ENCODE measurements around the gene SACM1L. TPM values are rescaled to one million over a fixed set of nuclear protein-coding genes. Genes with fewer than 3 reads are reported as not detected.

The SACM1L gene
- total RNA-seq, 4 donors from 2014 or later: 43.5 to 64.7 (median 54.3) TPM

DNA sequence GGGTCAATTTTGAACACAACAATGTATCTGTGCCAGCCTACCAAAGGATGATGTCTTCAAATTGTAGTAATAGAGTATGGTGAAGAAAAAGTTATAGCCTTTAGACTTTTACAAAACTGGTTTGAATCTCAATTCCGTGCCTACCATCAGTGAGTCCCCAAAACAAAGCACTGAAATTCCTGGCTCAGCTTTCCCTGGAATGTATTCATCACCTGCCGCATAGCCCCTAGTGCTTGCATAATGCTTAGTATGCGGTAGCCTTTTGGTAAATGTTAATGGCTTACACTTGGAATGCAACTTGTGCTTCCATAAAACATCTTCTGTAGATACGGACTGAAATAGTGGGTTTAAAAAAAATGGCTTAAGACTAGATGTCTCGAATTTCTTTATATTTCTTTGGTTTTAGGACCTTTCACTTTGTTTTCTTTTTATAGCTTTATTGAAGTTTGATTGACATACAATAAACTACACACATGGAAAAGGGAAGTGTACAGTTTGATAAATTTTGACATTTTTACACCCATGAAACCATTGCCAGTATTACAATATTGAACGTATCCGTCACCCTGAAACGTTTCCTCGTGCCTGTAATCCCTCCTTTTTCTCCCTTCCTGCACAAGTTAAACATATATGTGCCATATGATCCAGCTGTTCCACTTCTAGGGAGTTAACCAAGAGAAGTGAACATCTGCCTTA lies 12.1 kb downstream of the SACM1L start:
- Histone ChIP-seq H3K27ac (no peak overlapping the region), H3K27me3 (no peaks in the 10 kb centered on the region), H3K36me3 (peaks cover 0 to 15% (median 0%) of the 10 kb centered on the region in 3 donors), H3K9me3 (no peaks in the 10 kb centered on the region), H3K4me1 (peaks cover 0 to 41% (median 2%) of the 10 kb centered on the region in 4 donors), H3K4me3 (no peak overlapping the region)
- WGBS, 2 donors: 77% methylated on average over 9 of the region's 9 CpGs
- DNase-seq (ENCODE audit: low spot score in 2 of 2): no peak
- TF ChIP-seq EP300 (IDR thresholded peaks at IDR 0.05) (no peak), POLR2A (IDR thresholded peaks at IDR 0.05) (no peak)
- TF ChIP-seq, protein P1, sequence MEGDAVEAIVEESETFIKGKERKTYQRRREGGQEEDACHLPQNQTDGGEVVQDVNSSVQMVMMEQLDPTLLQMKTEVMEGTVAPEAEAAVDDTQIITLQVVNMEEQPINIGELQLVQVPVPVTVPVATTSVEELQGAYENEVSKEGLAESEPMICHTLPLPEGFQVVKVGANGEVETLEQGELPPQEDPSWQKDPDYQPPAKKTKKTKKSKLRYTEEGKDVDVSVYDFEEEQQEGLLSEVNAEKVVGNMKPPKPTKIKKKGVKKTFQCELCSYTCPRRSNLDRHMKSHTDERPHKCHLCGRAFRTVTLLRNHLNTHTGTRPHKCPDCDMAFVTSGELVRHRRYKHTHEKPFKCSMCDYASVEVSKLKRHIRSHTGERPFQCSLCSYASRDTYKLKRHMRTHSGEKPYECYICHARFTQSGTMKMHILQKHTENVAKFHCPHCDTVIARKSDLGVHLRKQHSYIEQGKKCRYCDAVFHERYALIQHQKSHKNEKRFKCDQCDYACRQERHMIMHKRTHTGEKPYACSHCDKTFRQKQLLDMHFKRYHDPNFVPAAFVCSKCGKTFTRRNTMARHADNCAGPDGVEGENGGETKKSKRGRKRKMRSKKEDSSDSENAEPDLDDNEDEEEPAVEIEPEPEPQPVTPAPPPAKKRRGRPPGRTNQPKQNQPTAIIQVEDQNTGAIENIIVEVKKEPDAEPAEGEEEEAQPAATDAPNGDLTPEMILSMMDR (IDR thresholded peaks at IDR 0.05): no peak

DNA sequence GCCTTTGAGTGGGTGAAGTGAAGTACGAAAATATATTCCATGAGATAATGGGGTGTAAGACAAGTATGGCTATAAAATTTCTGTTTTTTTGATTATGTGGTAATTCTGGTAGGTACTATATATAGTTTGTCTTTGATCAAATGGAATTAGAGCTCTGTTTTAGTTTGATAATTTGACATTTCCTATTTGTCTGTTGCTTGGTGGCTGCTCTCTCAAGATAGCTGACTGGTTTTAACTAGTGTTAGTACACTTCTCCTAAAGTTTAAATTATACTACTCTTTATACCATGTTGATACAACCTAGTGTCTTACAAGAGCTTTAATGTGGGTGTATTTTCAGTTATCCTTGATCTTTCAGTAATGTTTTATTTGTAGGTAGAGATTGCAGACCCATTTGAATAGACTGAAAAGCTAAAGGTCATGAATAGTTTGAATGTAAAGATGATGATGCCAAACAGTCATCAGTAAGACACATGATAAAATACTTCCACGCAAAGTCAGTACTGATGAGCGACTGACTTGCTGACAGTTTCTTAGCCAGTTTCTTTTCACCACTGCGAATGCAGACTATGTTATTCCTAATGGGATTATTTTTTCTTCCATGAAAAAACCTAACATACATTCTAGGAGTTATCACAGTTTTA lies 15.2 kb downstream of the SACM1L start:
- 84 to 86% methylated on average over 4 of the region's 4 CpGs for WGBS, 2 donors
- peaks cover 0 to 39% (median 2%) of the 10 kb centered on the region in 4 donors for H3K4me1 ChIP-seq
- no peak overlapping the region for H3K27ac ChIP-seq

DNA sequence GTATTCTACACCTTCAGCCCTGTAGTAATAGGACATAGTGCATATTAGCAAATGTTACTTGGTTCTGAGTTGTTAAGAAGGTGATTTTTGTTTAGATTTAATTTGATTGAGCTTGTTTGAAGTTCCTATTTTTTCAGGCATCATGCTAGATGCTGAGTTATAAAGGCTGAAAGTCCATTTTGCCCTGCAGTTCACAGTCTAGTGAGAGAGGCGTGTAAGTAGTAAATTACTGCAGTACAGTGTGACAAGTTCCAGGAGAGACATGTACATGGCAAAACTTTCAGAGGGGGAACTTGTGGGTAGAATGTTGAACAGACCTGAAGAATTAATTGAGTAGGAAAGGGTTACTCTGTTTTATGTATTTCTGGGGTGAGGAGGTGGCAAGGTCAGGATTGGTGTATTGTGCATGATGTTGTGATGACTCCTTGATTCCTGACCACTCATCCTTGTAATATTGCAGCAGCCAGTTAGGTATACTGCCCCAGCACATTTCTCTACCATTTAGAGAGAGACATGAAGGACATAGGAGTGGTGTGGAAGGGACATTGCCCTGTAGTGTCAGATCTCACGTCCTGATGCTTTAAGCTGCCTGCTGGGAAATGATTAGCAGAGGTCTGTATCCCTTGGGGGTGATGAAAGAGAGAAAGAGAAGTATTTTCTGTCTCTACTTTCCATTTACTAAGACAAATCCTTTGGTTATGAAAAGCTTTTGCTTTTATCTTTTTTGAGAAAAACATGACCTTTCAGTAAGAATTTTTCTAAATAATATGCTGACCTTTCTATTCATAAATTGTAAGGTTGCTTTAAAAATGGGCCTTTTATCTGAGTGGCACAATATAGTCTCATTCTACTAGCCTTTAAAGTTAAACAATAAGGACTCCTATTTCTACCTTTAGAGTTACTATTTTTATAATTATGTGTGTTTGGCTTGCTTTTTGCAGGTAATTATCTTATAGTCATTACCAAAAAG lies 16.9 kb downstream of the SACM1L start:
- H3K27ac ChIP-seq: no peak overlapping the region
- no peak for DNase-seq (ENCODE audit: low spot score in 2 of 2)
- TF ChIP-seq, protein P1 (IDR thresholded peaks at IDR 0.05): no peak
- H3K27me3 ChIP-seq: no peaks in the 10 kb centered on the region
- no peak overlapping the region for H3K4me3 ChIP-seq
- WGBS, 2 donors: 63 to 73% methylated on average over 2 of the region's 2 CpGs
- peaks cover 0 to 48% (median 8%) of the 10 kb centered on the region in 3 donors for H3K36me3 ChIP-seq
- H3K9me3 ChIP-seq: no peaks in the 10 kb centered on the region
- H3K4me1 ChIP-seq: peaks cover 0 to 27% (median 2%) of the 10 kb centered on the region in 4 donors

More for the DNA sequence above, 15.2 kb downstream of the SACM1L start:
- Histone ChIP-seq H3K27me3 (no peaks in the 10 kb centered on the region), H3K36me3 (peaks cover 0 to 35% (median 8%) of the 10 kb centered on the region in 3 donors), H3K4me3 (no peak overlapping the region), H3K9me3 (no peaks in the 10 kb centered on the region)
- TF ChIP-seq EP300 (IDR thresholded peaks at IDR 0.05): no peak
- no peak for TF ChIP-seq POLR2A (IDR thresholded peaks at IDR 0.05)
- TF ChIP-seq, protein P1 (IDR thresholded peaks at IDR 0.05): no peak
- no peak for DNase-seq (ENCODE audit: low spot score in 2 of 2)

DNA sequence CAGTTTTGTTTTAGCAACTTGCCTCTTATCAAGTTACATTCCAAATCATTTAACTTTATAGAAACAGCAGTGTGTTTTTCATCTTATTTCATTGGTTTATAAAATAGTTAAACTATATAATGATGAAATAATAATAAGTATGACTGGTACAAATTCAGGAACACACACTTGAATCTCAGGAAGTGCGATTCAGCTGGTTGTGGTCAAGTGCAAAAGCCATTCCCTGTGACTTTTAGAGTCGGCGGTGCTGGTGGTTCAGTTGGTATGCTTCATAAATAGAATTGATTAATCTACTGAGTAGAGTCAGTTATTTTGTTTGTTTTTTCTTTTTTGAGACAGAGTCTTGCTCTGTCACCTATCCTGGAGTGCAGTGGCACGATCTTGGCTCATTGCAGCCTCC lies 22.7 kb downstream of the SACM1L start:
- DNase-seq (ENCODE audit: low spot score in 2 of 2): no peak
- Histone ChIP-seq H3K4me3 (no peak overlapping the region), H3K4me1 (no peaks in the 10 kb centered on the region), H3K27me3 (no peaks in the 10 kb centered on the region), H3K36me3 (peaks cover 0 to 87% (median 8%) of the 10 kb centered on the region in 3 donors), H3K9me3 (no peaks in the 10 kb centered on the region), H3K27ac (no peak overlapping the region)
- WGBS, 2 donors: 79 to 97% methylated on average over 4 of the region's 4 CpGs
- TF ChIP-seq POLR2A (IDR thresholded peaks at IDR 0.05) (no peak), EP300 (IDR thresholded peaks at IDR 0.05) (no peak)
- TF ChIP-seq, protein P1 (IDR thresholded peaks at IDR 0.05): no peak

All from tibial nerve (tissue), 4 donors.